Small intestine (tissue), 7 donors: ENCODE results near the gene TUFM. TPM values are rescaled to one million over a fixed set of nuclear protein-coding genes. Genes with fewer than 3 reads are reported as not detected.
"Not testable (repeated sequence)": the region's sequence is repeated elsewhere in the genome, so short reads cannot be mapped to it uniquely, and the experiment has no call there.

Experiments
- DNase-seq, 2 donors: peaks; one replicate each; pipeline versions ENCODE4 v3.0.0 to v3.0.0-alpha.2; 2013
- FAIRE-seq: peaks from 2 replicates; lab custom pipeline; 2012; peaks lifted over from hg19 to GRCh38; lab: Jason Lieb, UNC
- H3K27ac ChIP-seq, 3 donors: one replicate each; pipeline ENCODE4 v1.5.1; 2013; ENCODE audit warnings: low read length in 2 of 3, mild to moderate bottlenecking in 2 of 3, control low read depth in 1 of 3, inconsistent platforms in 1 of 3, low read depth in 1 of 3, moderate library complexity in 1 of 3
- H3K27me3 ChIP-seq, 3 donors: one replicate each; pipeline ENCODE4 v1.6.1; 2013; ENCODE audit warnings: low read length in 3 of 3, inconsistent platforms in 1 of 3; ENCODE audit not compliant: control insufficient read depth in 3 of 3, insufficient read depth in 3 of 3
- H3K36me3 ChIP-seq, 3 donors: one replicate each; pipeline ENCODE4 v1.6.1; 2013; ENCODE audit warnings: low read length in 3 of 3, inconsistent platforms in 1 of 3, low read depth in 1 of 3, mild to moderate bottlenecking in 1 of 3, moderate library complexity in 1 of 3; ENCODE audit not compliant: control insufficient read depth in 3 of 3, insufficient read depth in 2 of 3
- H3K4me1 ChIP-seq, 3 donors: one replicate each; pipeline ENCODE4 v1.6.1; 2013; ENCODE audit warnings: low read length in 2 of 3, inconsistent platforms in 1 of 3, low read depth in 1 of 3, mild to moderate bottlenecking in 1 of 3, moderate library complexity in 1 of 3; ENCODE audit not compliant: control insufficient read depth in 3 of 3, insufficient read depth in 2 of 3
- H3K4me3 ChIP-seq, 3 donors: one replicate each; pipeline ENCODE4 v1.5.1; 2013; ENCODE audit warnings: low read length in 3 of 3, control low read depth in 1 of 3, inconsistent platforms in 1 of 3, low read depth in 1 of 3, mild to moderate bottlenecking in 1 of 3, moderate library complexity in 1 of 3
- H3K9me3 ChIP-seq, 2 donors: one replicate each; pipeline ENCODE4 v1.6.1; 2013; ENCODE audit warnings: low read depth in 1 of 2, low read length in 1 of 2; ENCODE audit not compliant: control insufficient read depth in 2 of 2, insufficient read depth in 1 of 2
- WGBS, 3 donors: extraction: QIAGEN DNeasy Blood & Tissue Kit; methylation state at CpG; one replicate each; pipeline ENCODE4 v1.1.7; 2013; 5-methylcytosine and 5-hydroxymethylcytosine counted together
- polyA plus RNA-seq, 4 donors: library from polyadenylated mRNA; stranded (reverse) in 3 of 4; unstranded in 1 of 4; fragments of 200-250 nt in 3 of 4; fragments of 120-200 nt in 1 of 4; gene quantifications; one replicate each; pipeline versions ENCODE4 v1.2.1 to v1.2.3, GENCODE V29; 2013
- donor health status: healthy with polysubstance abuse.
- donor health status: control.
- donor health status: control.
- donor health status: Bipolar disorder and iron deficiency.
- donor health status: healthy.

Gene TUFM
- polyA plus RNA-seq, 4 donors = 145 to 293 (median 212) TPM

DNA sequence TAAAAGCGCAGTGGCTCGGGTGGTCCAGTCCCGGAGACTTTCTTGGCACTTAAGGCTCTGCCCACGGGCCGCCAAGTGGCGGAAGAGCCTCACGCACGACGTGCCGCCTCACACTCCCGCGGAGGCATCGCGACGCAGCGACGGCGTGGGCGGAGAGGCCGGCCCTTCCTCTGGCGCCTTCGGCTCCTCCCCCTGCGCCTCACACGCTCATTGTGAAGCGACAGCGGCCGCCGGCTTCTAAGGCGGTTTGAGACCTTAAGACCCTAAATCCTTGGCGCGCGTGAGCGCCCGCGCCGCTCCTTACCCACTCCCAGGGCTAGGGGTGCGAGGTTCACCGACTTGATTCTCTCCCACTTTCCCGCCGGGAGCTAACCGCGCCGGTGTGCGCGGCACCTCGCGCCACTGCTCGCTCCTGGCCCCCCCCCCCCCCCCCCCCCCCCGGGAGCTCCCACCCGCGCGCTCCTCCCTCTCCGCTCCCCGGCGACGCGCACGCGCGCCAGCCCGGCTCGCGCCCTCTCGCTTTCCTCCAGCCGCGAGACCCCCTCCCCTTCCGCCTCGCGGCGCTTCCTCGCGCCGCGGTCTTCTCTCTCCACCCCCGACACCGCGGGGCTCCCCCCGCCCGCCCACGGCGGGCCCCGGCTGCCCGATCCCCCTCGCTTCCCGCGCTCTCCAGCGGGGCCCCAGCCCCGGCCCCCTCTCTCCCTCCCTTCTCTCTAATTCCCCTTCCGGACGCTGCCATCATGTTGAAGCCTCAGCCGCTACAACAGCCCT is 23.4 kb downstream of the TUFM start, which contains the start of gene ATXN2L:
Gene ATXN2L, plus strand, starts transcription at position 480 of the 771 bp plus-strand sequence. Its CDS starts 261 bp downstream, at position 741.
- DNase-seq (peak; percentile 93 to 98), FAIRE-seq (no peak)
- peak within 1 kb of the TSS; percentile 67 to 100 (median 99) for H3K4me3 ChIP-seq
- 0 to 1% (median 1%) methylated on average over 38 to 90 of the region's 91 CpGs for WGBS, 3 donors
- H3K36me3 ChIP-seq = peaks cover 0 to 39% (median 15%) of the 10 kb centered on the region in 3 donors
- peaks cover 0 to 15% (median 2%) of the 10 kb centered on the region in 3 donors for H3K4me1 ChIP-seq
- no peaks in the 10 kb centered on the region for H3K27me3 ChIP-seq
- peak within 1 kb of the TSS; percentile 96 to 100 (median 98) for H3K27ac ChIP-seq
- peaks cover 0 to 15% of the 10 kb centered on the region in 2 donors for H3K9me3 ChIP-seq

- FAIRE-seq = no peak
- no peaks in the 10 kb centered on the region for H3K27me3 ChIP-seq
- peak overlapping the region; percentile 84 to 100 (median 98) for H3K27ac ChIP-seq
- H3K36me3 ChIP-seq = peaks cover 0 to 32% (median 15%) of the 10 kb centered on the region in 3 donors
- peak in 1 of 2 donors; percentile 16 for DNase-seq
- H3K4me1 ChIP-seq = peaks cover 0 to 15% (median 2%) of the 10 kb centered on the region in 3 donors
- H3K4me3 ChIP-seq = peak overlapping the region; percentile 25 to 100 (median 67)
- H3K9me3 ChIP-seq = peaks cover 0 to 15% of the 10 kb centered on the region in 2 donors
- 18 to 29% (median 27%) methylated on average over 13 of the region's 13 CpGs for whole genome bisulfite sequencing, 3 donors
Measured at GRCh38 chr16:28821874-28822519, 24.2 kb downstream of the TUFM start.

DNA sequence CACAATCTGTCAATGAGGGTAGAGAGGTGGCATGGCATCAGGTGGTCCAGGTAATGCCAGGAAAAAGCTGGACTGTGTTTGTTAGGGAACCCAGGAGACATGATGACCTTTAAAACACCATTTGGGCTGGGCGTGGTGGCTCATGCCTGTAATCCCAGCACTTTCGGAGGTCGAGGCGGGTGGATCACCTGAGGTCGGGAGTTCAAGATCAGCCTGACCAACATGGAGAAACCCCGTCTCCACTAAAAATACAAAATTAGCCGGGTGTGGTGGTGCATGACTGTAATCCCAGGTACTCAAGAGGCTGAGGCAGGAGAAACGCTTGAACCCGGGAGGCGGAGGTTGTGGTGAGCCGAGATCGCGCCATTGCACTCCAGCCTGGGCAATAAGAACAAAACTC is 25.6 kb downstream of the TUFM start:
- Histone ChIP-seq H3K36me3 (peaks cover 0 to 22% (median 2%) of the 10 kb centered on the region in 3 donors), H3K9me3 (peaks cover 0 to 15% of the 10 kb centered on the region in 2 donors), H3K4me1 (peaks cover 0 to 14% (median 2%) of the 10 kb centered on the region in 3 donors), H3K27ac (peak overlapping the region in 2 of 3 donors; percentile 90 to 95)
- FAIRE-seq, H3K4me3 ChIP-seq, H3K27me3 ChIP-seq: not testable (repeated sequence)
- peak in 1 of 2 donors; percentile 25 for DNase-seq
- WGBS, 3 donors = 75 to 89% (median 77%) methylated on average over 12 to 13 of the region's 13 CpGs

DNA sequence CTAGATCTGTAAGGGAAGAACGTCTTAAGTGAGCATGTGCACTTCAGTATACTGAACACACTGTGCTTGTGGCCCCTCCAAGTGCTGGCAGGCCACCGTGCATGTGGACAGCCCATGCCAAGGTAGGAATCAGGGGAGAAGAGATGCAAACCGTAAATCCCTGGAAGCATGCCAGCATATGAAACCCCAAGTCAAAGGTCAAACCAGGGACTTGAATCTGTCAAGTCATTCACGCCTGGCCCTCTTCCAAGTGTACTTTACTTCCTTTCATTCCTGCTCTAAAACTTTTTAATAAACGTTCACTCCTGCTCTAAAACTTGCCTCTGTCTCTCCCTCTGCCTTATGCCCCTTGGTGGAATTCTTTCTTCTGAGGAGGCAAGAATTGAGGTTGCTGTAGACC is 26.1 kb downstream of the TUFM start:
- H3K27ac ChIP-seq = peak overlapping the region in 2 of 3 donors; percentile 90 to 95

GRCh38 chr16:28807445-28808120 is 38.6 kb downstream of the TUFM start:
- H3K4me3 ChIP-seq, H3K9me3 ChIP-seq, H3K4me1 ChIP-seq, H3K36me3 ChIP-seq, H3K27ac ChIP-seq, FAIRE-seq, H3K27me3 ChIP-seq, DNase-seq: not testable (repeated sequence)
- no CpG with 5 or more reads among the region's 11 CpGs for WGBS, 3 donors

More for the DNA sequence above, 26.1 kb downstream of the TUFM start:
- DNase-seq (peak; percentile 16 to 93), FAIRE-seq (no peak)
- Histone ChIP-seq H3K27me3 (no peaks in the 10 kb centered on the region), H3K4me1 (peaks cover 0 to 8% (median 2%) of the 10 kb centered on the region in 3 donors), H3K4me3 (no peak overlapping the region), H3K9me3 (peaks cover 0 to 15% of the 10 kb centered on the region in 2 donors), H3K36me3 (peaks cover 0 to 17% (median 0%) of the 10 kb centered on the region in 3 donors)
- 28 to 63% (median 41%) methylated on average over 5 of the region's 5 CpGs for WGBS, 3 donors

DNA sequence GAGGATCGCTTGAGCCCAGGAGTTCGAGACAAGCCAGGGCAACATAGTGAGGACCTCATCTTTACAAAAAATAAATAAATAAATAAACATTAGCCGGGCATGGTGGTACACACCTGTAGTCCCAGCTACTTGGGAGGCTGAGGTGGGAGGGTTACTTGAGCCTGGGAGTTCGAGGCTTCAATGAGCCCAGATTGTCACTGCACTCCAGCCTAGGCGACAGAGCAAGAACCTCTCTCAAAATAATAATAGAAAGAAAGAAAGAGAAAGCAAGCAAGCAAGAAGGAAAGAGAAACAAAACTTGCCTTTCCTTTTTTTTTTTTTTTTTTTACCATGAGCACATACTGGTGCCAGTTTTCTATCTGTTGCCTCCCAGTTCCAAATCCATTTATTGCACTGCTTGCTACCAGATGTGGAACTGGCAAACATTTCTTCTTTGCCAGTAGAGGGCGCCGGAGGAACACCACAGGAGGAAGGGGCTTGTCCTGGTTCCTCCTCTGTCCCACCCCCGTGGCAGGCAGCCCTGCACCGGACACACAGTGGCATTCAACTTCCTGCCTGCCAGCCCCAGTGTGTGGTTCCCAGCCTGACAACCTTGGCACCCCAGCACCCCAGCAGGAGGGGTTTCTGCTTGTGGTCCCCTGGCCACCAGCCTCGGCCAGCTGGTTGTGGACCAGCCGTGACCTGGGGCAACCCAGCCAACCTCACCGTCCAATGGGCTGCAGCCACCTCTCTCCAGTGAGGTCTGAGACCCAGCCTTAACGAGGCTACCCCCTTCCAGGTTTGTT is 43.7 kb downstream of the TUFM start:
- not testable (repeated sequence) for H3K9me3 ChIP-seq, H3K27me3 ChIP-seq, H3K4me1 ChIP-seq, H3K4me3 ChIP-seq, H3K27ac ChIP-seq, FAIRE-seq, H3K36me3 ChIP-seq
- peak; percentile 72 to 76 for DNase-seq
- 38 to 46% (median 40%) methylated on average over 5 to 7 of the region's 13 CpGs for WGBS, 3 donors
